Right atrium auricular region (tissue), 2 donors: ENCODE results near the gene DCTN5. TPM values are rescaled to one million over a fixed set of nuclear protein-coding genes. Genes with fewer than 3 reads are reported as not detected.

Experiments used
- DNase-seq: peaks from one replicate; pipeline ENCODE4 v3.0.0-alpha.2; 2019; ENCODE audit warnings: low spot score
- H3K27ac ChIP-seq, 2 donors: fragments of 200-600 bp; sonication (generic); 1 replicate in 1 of 2; 2 replicates in 1 of 2; pipeline ENCODE4 v1.5.1; 2016 to 2019
- H3K27me3 ChIP-seq, 2 donors: fragments of 200-600 bp; sonication (generic); one replicate each; pipeline versions ENCODE4 v1.5.1 to v1.6.0; 2017 to 2019
- H3K36me3 ChIP-seq: fragments of 200-600 bp; sonication (generic); one replicate; pipeline ENCODE4 v1.5.1; 2016
- H3K4me1 ChIP-seq, 2 donors: fragments of 200-600 bp; sonication (generic); one replicate each; pipeline versions ENCODE4 v1.5.1 to v1.6.0; 2017 to 2019
- H3K4me3 ChIP-seq, 2 donors: fragments of 200-600 bp; sonication (generic); 1 replicate in 1 of 2; 2 replicates in 1 of 2; pipeline ENCODE4 v1.5.1; 2017 to 2019; ENCODE audit warnings: mild to moderate bottlenecking in 1 of 2, moderate library complexity in 1 of 2
- H3K9me3 ChIP-seq, 2 donors: fragments of 200-600 bp; sonication (generic); one replicate each; pipeline ENCODE4 v1.5.1; 2019
- total RNA-seq, 2 donors: library from RNA; depleted of rRNA; stranded (reverse); fragments of >200 nt; gene quantifications; one replicate each; pipeline ENCODE4 v1.1.0, GENCODE V29; 2016
- TF ChIP-seq, protein P1 (sequence below), 2 donors: fragments of 200-600 bp; sonication (generic); IDR thresholded peaks; one replicate each; pipeline ENCODE4 v1.5.1; 2019; ENCODE audit warnings: antibody characterized with exemption in 2 of 2

Gene DCTN5
- total RNA-seq, 2 donors from 2014 or later = 22.3 to 25.7 TPM

GRCh38 chr16:23691483-23692189 is 50.4 kb downstream of the DCTN5 start:
- no peak overlapping the region for H3K27ac ChIP-seq
- TF ChIP-seq, protein P1, sequence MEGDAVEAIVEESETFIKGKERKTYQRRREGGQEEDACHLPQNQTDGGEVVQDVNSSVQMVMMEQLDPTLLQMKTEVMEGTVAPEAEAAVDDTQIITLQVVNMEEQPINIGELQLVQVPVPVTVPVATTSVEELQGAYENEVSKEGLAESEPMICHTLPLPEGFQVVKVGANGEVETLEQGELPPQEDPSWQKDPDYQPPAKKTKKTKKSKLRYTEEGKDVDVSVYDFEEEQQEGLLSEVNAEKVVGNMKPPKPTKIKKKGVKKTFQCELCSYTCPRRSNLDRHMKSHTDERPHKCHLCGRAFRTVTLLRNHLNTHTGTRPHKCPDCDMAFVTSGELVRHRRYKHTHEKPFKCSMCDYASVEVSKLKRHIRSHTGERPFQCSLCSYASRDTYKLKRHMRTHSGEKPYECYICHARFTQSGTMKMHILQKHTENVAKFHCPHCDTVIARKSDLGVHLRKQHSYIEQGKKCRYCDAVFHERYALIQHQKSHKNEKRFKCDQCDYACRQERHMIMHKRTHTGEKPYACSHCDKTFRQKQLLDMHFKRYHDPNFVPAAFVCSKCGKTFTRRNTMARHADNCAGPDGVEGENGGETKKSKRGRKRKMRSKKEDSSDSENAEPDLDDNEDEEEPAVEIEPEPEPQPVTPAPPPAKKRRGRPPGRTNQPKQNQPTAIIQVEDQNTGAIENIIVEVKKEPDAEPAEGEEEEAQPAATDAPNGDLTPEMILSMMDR (IDR thresholded peaks at IDR 0.05) = no peak
- H3K4me1 ChIP-seq = peaks cover 0 to 6% of the 10 kb centered on the region in 2 donors
- peaks cover 31% of the 10 kb centered on the region for H3K36me3 ChIP-seq
- H3K27me3 ChIP-seq = no peaks in the 10 kb centered on the region
- no peak for DNase-seq
- no peak overlapping the region for H3K4me3 ChIP-seq
- H3K9me3 ChIP-seq = no peaks in the 10 kb centered on the region

GRCh38 chr16:23692190-23692837 is 51.0 kb downstream of the DCTN5 start:
- Histone ChIP-seq H3K36me3 (peaks cover 31% of the 10 kb centered on the region), H3K27ac (no peak overlapping the region), H3K9me3 (no peaks in the 10 kb centered on the region), H3K27me3 (no peaks in the 10 kb centered on the region), H3K4me1 (peaks cover 0 to 6% of the 10 kb centered on the region in 2 donors), H3K4me3 (no peak overlapping the region)
- TF ChIP-seq, protein P1 (IDR thresholded peaks at IDR 0.05) = no peak
- DNase-seq = no peak

DNA sequence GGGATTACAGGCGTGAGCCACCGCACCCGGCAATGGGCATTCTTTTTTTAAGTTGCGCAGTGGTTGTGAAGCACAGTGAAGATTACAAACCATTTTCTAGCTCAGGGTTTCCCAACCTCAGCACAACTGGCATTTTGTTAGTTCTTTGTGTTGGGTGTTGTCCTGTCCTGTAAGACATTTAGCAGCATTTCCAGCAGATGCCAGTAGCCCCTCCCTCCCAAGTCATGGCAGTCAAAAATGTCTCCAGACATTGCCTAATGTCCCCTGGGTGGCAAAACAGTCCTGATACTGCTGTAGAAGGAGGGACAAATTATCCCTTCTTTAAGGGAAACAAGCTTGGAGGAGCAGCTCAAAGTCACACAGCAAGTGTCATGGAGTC is 53.0 kb downstream of the DCTN5 start:
- Histone ChIP-seq H3K4me3 (peak overlapping the region in 1 of 2 donors; percentile 40), H3K27me3 (no peaks in the 10 kb centered on the region)

DNA sequence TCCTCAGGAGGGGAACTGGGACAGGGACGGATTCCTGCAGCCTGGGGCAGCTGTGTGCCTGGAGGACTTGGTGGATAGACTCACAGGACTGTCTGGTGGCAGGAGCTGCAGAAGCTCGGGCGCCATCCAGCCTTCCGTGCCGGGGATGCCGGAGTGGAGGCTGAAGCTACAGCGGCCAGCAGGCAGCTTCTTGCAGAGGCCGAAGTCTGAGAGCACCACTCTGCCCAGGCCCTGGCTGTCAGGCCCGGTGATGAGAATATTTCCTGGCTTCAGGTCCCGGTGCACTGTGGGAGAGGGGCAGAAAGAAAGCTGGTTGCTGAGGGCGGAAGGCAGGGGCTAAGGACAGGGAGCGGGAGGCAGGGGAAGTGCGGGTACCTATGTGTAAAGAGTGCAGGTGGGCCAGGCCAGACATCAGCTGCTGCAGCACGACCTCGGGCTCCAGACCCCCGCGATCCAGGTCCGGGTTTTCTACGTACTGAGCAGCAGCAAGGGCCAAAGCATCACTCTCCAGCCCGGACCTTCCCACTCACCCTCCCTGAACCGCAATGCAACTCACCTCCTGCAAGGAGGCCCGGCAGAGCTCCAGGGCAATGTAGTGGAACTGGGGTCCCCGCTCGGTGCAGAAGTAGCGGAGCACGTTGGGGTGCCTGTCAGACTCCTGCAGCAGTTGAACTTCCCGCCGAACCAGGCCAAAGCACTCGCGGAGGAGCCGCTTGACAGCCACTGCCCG is 53.5 kb downstream of the DCTN5 start:
- no peaks in the 10 kb centered on the region for H3K9me3 ChIP-seq
- TF ChIP-seq, protein P1 (IDR thresholded peaks at IDR 0.05) = no peak
- H3K4me1 ChIP-seq = peaks cover 0 to 6% of the 10 kb centered on the region in 2 donors
- H3K27ac ChIP-seq = no peak overlapping the region
- H3K4me3 ChIP-seq = peak overlapping the region in 1 of 2 donors; percentile 40
- no peaks in the 10 kb centered on the region for H3K27me3 ChIP-seq
- no peak for DNase-seq
- peaks cover 15% of the 10 kb centered on the region for H3K36me3 ChIP-seq

More for the DNA sequence above, 53.0 kb downstream of the DCTN5 start:
- TF ChIP-seq, protein P1 (IDR thresholded peaks at IDR 0.05) = no peak
- Histone ChIP-seq H3K27ac (no peak overlapping the region), H3K36me3 (peaks cover 20% of the 10 kb centered on the region), H3K4me1 (peaks cover 0 to 6% of the 10 kb centered on the region in 2 donors), H3K9me3 (no peaks in the 10 kb centered on the region)
- no peak for DNase-seq

- Histone ChIP-seq H3K36me3 (peaks cover 5% of the 10 kb centered on the region), H3K4me1 (peaks cover 0 to 6% of the 10 kb centered on the region in 2 donors), H3K4me3 (no peak overlapping the region), H3K27ac (no peak overlapping the region), H3K9me3 (no peaks in the 10 kb centered on the region), H3K27me3 (no peaks in the 10 kb centered on the region)
- TF ChIP-seq, protein P1 (IDR thresholded peaks at IDR 0.05) = no peak
- no peak for DNase-seq
These were observed 54.5 kb downstream of the DCTN5 start for GRCh38 chr16:23695756-23696155.
